Skin epidermis (tissue), 12 donors: ENCODE measurements around the gene CDH19.

Experiments
- H3K27ac ChIP-seq, 21 experiments: fragments of 200-600 bp; sonication (generic) in 11 of 21; one replicate each; pipeline ENCODE4 v1.5.0; 2020; ENCODE audit warnings: mild to moderate bottlenecking in 3 of 21, inconsistent platforms in 2 of 21, moderate library complexity in 2 of 21
- H3K4me3 ChIP-seq, 7 experiments: fragments of 200-600 bp; sonication (generic) in 2 of 7; one replicate each; pipeline ENCODE4 v1.5.0; 2020; ENCODE audit warnings: inconsistent platforms in 2 of 7, mild to moderate bottlenecking in 2 of 7, moderate library complexity in 1 of 7

CDH19 gene

DNA sequence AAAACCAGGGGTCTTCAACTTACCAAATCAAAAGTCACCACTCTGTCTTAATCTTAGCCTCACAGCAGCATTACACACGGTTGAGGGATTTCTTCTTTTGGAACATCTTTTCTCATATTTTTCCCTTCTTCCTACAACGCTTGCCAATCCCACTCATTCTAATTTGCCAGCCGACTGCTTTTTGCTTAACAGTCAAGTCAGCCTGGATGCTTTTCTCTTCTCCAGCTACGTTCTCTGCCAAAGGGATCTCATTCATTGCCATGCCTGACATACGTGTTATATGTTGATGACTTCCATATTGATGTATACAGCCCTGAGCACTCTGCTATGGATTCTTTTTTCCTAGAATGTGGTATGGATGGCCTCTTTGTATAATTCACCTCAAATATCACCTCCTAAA, 37.3 kb downstream of the CDH19 start:
- H3K27ac ChIP-seq, result no peak overlapping the region

DNA sequence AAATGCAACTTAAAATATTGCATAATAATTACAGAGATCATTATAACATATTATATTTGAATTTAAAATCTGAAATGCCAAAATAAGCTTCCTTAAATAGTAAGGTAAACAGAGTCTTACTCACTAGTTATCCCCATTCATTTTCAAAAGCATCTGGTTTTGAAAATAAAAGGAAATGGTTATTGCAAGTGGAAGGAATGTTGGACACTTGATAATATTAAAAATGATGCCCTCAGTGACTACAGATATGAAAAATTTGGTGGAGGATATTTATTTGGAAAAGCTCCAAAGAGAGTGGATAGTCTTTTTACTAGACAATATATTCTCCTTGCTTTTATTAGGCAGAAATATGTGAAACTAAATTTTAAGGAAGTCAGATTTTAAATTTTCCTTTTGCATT, 39.7 kb downstream of the CDH19 start:
- no peak overlapping the region for H3K4me3 ChIP-seq
- H3K27ac ChIP-seq, result no peak overlapping the region

More for the DNA sequence above, 37.3 kb downstream of the CDH19 start:
- no peak overlapping the region for H3K4me3 ChIP-seq

DNA sequence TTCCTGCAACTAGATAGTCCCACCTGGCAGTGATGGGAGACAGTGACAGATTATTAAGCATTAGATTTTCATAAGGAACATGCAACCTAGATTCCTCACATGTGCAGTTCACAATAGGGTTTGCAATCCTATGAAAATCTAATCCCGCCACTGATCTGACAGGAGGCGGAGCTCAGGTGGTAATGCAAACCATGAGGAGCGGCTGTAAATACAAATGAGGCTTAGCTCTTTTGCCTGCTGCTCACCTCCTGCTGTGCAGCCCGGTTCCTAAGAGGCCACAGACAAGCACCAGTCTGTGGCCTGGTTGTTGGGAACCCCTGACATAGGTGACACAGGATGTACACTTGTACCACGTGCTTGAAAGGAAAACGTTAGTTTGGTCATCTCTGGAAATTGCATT, 41.6 kb downstream of the CDH19 start:
- Histone ChIP-seq H3K4me3 (no peak overlapping the region), H3K27ac (no peak overlapping the region)

DNA sequence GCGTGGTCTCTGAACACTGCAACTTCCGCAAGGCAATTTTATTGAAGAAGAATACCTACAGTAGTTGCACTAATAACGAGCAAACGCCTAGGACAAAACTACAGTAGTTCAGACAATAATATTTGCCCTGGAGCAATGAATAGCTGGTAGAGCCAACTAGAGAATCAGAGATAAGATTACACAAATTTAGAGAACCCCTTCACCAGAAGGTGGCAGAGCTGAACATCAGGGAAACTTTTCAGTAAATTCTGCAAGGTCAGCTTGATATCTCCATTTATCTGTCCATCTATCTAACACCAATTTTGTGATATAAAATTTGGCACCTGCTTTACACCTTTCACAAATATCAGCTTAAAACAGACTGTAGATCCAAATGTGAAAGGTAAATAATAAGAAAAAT, 43.8 kb downstream of the CDH19 start:
- no peak overlapping the region for H3K4me3 ChIP-seq
- H3K27ac ChIP-seq, result no peak overlapping the region

DNA sequence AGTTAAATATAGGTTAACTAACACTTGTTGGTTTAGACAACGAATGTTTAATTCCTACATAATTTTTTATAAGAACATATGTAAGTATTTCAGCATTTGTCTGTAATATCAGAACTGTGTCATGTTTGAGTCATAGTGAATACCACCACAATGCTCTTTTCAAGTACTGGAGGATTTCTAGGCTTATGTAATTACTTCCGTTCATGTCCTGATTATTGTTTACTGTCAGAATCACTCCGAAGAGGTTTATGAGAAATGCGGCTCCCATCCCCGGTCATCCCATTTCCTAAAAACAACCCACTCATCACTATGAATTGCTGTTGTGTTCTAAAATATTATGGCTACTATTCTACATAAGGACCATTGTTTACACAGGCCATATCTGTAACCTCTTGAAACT, 45.1 kb downstream of the CDH19 start:
- Histone ChIP-seq H3K4me3 (no peak overlapping the region), H3K27ac (no peak overlapping the region)

DNA sequence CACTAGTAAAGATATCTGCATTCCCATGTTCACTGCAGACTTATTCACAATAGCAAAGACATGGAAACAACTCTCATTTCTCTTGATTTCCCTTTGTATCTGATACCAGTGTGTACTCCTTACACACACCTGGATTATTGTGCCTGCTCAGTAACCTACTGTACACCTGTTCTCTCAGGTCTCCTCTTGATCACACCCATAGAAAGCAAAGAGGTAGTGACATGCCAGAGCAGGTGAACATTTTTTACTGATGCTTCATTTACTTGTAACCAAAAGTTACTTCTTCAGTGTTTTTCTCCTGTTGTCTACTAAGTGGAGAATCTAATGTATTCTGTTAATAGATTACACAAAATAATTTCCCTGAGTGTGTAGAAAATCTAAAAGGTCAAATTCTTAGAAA, 46.8 kb downstream of the CDH19 start:
- Histone ChIP-seq H3K27ac (no peak overlapping the region), H3K4me3 (no peak overlapping the region)

DNA sequence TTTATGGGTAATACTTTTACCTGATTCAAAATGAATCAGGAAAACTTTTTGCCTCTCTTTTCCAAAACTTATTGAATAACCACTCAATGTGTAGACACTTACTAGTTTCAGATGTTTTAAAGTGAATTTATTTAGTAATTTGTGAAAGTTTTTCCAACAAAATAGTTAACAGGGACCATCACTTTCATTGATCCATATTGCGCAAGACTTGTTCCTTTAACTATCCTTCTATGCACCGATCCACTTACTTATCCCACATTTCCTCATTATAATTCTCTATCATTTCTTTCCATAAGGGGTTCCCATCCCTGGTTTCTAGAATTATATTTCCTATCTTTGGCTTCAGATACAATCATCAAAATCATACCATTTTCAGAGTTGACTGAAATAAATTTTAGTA, 48.3 kb downstream of the CDH19 start:
- H3K27ac ChIP-seq, result no peak overlapping the region

DNA sequence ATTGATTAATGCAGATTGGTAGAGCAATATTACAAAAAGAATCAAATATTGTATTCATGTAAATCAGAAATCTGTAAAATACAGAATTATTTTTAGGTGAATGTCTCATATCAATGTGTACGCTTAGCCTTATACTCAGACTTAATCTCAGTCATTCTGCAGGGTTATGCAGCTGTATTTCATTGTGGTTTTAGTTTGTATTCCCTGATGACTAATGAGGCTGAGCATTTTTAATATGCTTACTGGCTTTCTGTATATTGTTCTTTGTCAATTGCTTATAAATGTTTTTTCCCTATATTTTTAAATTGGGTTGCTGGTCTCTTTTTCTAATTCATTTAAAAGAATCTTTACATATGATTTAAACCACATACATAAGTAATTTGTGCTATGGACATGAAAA, 50.1 kb downstream of the CDH19 start:
- Histone ChIP-seq H3K27ac (no peak overlapping the region), H3K4me3 (no peak overlapping the region)

More for the DNA sequence above, 48.3 kb downstream of the CDH19 start:
- no peak overlapping the region for H3K4me3 ChIP-seq

DNA sequence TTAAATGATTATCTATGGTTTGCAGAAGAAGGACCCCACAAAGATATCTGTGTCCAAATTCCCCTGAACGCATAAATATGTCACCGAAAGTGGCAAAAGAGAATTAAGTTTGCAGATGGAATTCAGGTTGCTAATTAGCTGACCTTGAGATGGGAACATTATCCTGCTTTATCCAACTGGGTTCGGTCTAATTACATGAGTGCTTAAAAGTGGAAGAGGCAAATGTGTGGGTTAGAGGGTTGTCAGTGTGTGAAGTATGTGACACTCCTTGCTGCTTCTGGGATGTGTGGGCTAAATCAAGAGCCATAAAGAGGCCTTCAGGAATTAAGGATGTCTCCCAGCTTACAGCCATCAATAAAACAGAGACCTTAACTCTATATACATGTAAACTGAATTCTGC, 53.5 kb downstream of the CDH19 start:
- no peak overlapping the region for H3K27ac ChIP-seq
- H3K4me3 ChIP-seq, result no peak overlapping the region

DNA sequence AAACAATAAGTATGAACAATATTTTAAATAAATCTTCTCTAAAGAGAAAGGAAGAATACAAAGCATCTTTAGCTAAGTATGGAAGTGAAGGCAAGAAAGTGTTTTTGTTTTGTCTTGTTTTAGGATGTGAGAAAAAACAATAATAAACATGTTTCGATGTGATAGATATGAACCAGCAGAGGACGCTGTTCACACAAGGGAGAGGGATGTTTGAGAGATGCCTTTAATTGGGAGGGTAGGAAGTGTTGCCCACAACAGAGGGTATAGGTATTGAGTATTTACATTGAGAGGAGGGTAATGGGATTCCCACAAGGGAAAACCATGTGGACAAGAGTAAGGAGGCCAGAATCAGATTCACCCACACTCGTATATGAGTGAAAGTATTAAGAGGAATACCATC, 55.1 kb downstream of the CDH19 start:
- no peak overlapping the region for H3K4me3 ChIP-seq
- H3K27ac ChIP-seq, result no peak overlapping the region

DNA sequence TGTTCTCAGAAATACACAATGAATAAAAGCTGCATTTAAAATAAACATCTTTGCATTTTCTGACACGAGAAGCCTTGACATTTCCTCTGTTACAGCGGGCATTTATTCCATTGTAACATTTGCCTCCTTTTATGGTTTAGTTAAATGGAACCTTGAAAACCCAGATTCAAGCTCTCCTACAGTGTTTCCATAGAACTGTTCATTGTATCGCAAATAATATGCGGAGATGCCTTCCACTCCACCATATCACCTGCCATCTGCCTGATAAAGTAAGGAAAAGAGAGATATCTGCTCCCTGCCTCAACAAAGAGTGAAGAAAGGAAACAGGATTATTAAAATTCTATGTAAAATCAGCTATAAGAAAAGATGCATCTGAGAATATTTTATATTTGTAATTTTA, 69.8 kb downstream of the CDH19 start:
- no peak overlapping the region for H3K27ac ChIP-seq
- no peak overlapping the region for H3K4me3 ChIP-seq

DNA sequence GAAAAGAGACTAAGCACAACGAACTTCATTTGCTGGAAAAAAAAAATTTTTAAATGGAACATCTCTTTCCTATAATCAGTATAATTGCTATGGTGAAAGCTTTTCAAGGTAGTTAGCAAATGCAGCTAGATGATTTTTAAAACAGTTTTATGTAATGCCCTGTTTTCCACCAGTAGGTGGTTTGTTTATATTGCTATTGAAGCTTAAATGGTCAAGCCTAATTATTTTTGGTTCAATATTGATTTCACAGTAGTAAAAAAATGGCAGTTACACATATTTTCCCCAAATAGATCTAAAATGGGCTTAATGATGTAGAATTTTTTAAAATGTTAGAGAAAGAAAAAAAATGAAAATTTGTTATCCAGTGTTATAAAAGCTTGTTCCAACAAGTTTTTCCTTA, 70.2 kb downstream of the CDH19 start:
- no peak overlapping the region for H3K27ac ChIP-seq
- H3K4me3 ChIP-seq, result no peak overlapping the region

DNA sequence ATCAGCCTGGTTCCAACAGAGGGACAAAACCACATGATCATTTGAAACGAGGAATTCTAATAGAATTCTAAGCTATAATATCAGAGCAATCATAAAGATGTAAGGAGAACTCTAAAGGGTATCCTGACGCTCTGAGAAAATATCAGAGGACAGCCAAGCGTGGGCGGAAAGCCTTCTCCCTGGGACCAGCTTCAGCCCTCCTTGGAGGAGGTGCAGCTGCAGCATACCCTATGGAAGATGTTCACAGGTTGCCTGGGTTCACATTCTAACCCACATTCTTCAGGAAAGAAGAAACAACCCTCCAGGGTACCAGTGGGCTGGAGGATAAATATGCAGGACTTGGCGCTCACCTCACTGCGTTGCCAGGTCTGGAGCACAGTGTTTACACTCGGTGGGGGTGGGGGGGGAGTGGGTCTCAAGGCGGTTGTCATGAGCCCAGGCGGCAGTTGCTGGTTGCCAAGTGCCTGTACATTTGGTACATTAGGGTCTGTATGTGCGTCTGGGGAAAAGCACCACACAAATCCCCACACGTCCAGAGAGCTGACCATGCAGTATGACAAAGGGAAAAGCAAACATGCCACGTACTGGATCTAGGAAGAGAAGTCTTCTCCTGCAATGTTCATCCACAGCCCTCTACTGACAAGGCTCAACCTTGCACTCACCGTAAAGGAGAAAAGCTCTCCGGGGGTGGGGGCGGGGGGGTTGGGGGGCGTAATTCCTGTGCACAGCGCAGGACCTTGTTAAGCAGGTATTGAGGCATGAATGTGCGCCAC, 80.5 kb downstream of the CDH19 start:
- Histone ChIP-seq H3K27ac (no peak overlapping the region), H3K4me3 (no peak overlapping the region)

DNA sequence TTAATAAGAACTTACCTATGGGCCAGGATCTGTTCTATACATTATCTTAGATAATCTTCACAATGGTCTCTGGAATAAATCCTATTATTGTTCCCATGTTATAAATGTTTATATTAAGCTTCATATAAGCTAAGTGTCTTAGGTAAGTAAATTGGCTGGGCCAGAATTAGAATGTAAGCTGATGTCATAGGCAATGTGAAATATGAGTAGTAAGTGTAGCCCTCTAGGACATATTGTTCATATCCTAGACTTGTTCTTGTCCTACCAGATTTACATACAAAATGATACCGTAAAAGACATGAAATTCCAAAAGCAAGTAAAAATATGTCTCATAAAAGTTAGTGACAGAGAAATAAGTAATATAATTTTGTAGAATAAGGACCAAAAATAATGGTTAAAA, 89.9 kb downstream of the CDH19 start:
- Histone ChIP-seq H3K4me3 (no peak overlapping the region), H3K27ac (no peak overlapping the region)

DNA sequence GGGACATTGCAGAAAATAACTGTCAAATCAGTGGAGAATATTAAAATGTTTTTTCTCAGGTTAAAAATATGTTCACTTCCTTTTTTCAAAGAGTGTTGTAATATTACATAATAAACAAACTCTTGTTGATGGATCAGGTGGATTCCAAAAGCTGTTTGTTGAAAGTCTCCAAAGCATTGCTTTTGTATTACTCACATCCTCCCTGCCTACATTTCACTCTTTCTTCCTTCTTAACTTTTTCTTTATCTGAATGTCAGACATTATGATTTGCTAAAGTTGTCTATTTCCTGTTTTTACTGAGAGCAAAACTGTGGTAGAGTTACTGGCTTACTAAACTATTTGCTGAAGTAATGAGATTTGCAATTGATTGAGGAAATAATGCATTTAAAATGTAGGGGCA, 92.1 kb downstream of the CDH19 start:
- no peak overlapping the region for H3K4me3 ChIP-seq
- no peak overlapping the region for H3K27ac ChIP-seq

DNA sequence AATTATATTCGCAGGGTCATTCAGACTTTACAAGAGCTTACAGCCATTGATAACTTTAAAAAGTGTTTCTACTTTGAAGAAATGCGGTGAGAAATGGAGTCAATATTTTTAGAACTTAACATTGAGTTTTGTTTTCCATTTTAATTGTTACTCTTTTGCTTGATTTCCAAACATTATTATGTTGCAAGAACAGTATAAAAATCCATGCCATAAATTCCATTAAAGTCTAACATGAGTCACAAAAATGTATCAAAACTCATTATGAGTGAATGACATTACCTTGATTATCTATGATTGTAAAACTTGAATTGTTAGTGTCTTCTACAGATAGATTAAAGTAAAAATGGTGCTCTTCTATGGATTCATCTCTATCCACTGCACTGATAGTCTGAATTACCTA, 92.6 kb downstream of the CDH19 start:
- H3K4me3 ChIP-seq, result no peak overlapping the region
- no peak overlapping the region for H3K27ac ChIP-seq

DNA sequence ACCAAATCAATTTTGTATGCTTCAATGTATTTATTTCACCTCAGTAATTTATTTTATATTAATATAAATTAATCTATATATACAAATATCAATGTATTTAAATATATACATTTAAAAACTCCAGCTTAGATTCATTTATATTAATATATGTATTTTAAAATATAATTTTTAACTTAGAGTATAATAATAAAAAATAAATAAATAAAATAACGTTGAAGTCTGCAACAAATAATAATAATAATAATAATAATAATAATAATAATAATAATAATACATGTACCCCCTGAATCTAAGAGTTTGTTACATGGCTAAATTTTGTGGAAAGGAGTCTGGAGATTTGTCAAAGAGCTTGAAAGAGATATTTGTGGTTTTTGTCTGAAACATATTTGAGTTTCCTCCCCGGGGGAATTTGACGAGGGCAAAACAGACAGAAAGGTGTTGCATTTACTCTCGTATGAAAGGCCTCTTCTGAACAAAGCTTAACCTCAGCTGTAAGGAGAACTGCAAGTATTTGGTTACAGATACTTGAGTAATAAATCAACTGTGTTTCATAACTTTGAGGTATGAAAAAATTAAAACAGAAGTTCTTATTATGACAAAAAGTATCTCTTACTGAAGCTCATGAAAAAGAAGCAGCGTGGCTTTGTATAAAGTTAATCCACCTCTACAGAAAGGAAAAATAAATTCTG, 93.4 kb downstream of the CDH19 start:
- no peak overlapping the region for H3K4me3 ChIP-seq
- no peak overlapping the region for H3K27ac ChIP-seq

DNA sequence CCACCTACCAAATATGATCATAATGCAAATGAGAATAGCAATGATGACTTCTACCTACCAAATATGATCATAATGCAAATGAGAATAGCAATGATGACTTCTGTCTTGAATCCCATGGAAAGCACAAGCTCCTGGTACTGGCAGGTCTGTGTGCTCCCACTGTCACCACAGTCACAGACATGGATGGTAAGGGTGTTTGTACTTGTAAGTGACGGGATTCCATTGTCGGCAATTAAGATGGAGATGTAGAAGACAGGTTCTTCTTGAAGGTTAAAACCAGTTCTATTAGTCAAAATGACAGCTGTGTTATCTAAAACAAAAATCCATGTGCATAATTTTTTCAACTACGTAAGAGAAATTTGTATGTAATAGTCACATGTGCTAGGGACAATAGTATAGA, 95.0 kb downstream of the CDH19 start:
- Histone ChIP-seq H3K4me3 (no peak overlapping the region), H3K27ac (no peak overlapping the region)

DNA sequence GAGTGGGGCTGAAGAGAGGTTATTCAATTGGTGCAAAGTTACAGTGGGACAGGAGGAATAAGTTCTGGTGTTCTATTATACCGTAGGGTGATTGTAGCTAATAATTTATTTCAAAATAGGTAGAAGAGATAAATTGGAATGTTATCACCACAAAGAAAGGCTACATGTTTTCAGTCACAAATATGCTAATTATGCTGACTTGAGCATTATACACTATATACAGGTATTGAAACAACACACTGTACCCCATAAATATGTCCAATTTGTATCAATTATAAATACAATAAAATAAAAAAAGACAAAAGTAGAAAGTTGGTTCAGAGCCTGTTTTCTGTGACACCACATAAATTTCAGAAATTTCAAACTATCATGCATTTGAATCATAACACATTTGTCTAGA, 97.7 kb downstream of the CDH19 start:
- no peak overlapping the region for H3K4me3 ChIP-seq
- H3K27ac ChIP-seq, result no peak overlapping the region

DNA sequence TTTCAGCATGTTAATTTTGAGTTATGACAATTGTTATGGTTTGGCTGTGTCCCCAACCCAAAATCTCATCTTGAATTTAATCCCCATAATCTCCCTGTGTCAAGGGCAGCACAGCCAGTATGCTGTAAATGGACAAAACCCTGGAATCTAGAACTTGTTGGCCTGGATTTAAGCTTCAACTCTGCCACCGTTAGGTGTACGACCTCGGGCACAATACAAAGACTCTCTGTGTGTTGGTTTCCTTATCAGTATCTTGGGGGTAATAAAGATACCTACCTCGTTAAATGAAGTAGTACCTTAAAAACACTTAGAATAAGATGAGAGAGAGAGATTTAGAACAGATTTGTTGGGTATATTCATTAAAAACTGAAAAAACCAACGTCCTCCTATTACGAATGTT, 106.5 kb downstream of the CDH19 start:
- Histone ChIP-seq H3K27ac (no peak overlapping the region), H3K4me3 (no peak overlapping the region)

DNA sequence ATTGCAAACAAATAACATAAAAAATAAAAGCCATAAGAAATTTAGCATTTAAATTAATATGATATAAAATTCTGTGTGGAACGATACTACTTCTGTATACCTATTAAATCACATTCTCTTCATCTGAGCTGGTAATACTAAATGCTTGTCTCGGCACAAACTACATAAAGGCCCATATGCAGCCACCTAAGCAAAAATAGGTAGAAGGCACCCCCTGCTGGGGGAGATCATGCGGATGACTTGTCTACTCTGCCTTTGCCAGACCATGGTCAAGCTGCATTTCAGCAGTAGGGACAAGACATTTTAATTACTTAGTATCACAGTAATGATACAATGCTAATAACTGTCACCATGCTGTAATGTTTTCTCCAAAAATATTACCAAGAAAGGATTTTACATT, 108.0 kb downstream of the CDH19 start:
- no peak overlapping the region for H3K4me3 ChIP-seq
- no peak overlapping the region for H3K27ac ChIP-seq

DNA sequence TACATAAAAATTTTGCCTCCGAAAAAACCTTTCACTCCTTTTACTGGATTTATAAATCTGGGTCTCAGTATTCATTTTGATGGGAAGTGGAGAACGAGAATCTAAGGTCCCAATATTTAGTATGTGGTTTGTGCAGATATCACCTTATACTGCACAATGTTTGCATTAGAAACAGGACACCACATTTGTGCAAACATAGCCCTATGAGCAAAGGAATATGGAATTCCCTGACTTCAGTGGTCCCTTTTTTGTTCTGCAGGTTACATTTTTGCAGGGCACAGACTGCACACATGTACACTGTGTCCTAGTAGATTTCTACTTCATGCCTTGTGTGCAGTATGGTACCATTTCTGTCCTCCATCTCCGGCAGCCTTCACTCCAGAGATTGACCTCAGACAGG, 130.0 kb downstream of the CDH19 start:
- H3K27ac ChIP-seq, result no peak overlapping the region
- H3K4me3 ChIP-seq, result no peak overlapping the region
